ENCODE results near the gene NDUFB11. TPM values are rescaled to one million over a fixed set of nuclear protein-coding genes. Genes with fewer than 3 reads are reported as not detected.

Gene NDUFB11
- total RNA-seq, 2 donors from 2014 or later, result 24.0 to 35.3 TPM

- Histone ChIP-seq H3K27me3 (replicated peaks; ENCODE audit: insufficient read depth) (no peaks in the 10 kb centered on the region), H3K36me3 (peaks cover 24% of the 10 kb centered on the region), H3K27ac (no peak overlapping the region), H3K4me1 (ENCODE audit: control insufficient read depth in 1 of 2, low read depth in 2 of 2) (no peaks in the 10 kb centered on the region), H3K4me3 (no peak overlapping the region), H3K9me3 (no peaks in the 10 kb centered on the region)
- DNase-seq (ENCODE audit: low spot score), result no peak
- no peak for TF ChIP-seq CTCF (IDR thresholded peaks at IDR 0.05)
- no peak for ATAC-seq (ENCODE audit: insufficient number of reproducible peaks, low FRiP score, low read depth)
Observed at GRCh38 chrX:47170861-47171692, 26.6 kb upstream of the NDUFB11 start.

- Histone ChIP-seq H3K4me3 (no peak overlapping the region), H3K4me1 (ENCODE audit: control insufficient read depth in 1 of 2, low read depth in 2 of 2) (no peaks in the 10 kb centered on the region), H3K27ac (no peak overlapping the region), H3K9me3 (no peaks in the 10 kb centered on the region), H3K36me3 (peaks cover 15% of the 10 kb centered on the region), H3K27me3 (replicated peaks; ENCODE audit: insufficient read depth) (no peaks in the 10 kb centered on the region)
- ATAC-seq (ENCODE audit: insufficient number of reproducible peaks, low FRiP score, low read depth), result no peak
- DNase-seq (ENCODE audit: low spot score), result no peak
- no peak for TF ChIP-seq CTCF (IDR thresholded peaks at IDR 0.05)
Observed at GRCh38 chrX:47169726-47170515, 25.4 kb upstream of the NDUFB11 start.

- Histone ChIP-seq H3K27ac (no peak overlapping the region), H3K9me3 (no peaks in the 10 kb centered on the region), H3K36me3 (peaks cover 15% of the 10 kb centered on the region), H3K4me1 (ENCODE audit: control insufficient read depth in 1 of 2, low read depth in 2 of 2) (no peaks in the 10 kb centered on the region), H3K27me3 (replicated peaks; ENCODE audit: insufficient read depth) (no peaks in the 10 kb centered on the region), H3K4me3 (no peak overlapping the region)
- no peak for TF ChIP-seq CTCF (IDR thresholded peaks at IDR 0.05)
- DNase-seq (ENCODE audit: low spot score) (no peak), ATAC-seq (ENCODE audit: insufficient number of reproducible peaks, low FRiP score, low read depth) (no peak)
Observed at GRCh38 chrX:47169273-47169672, 24.8 kb upstream of the NDUFB11 start.

GRCh38 chrX:47168495-47169073 is 24.1 kb upstream of the NDUFB11 start:
- H3K36me3 ChIP-seq, result peaks cover 11% of the 10 kb centered on the region
- DNase-seq (ENCODE audit: low spot score) (no peak), ATAC-seq (ENCODE audit: insufficient number of reproducible peaks, low FRiP score, low read depth) (no peak)
- H3K4me3 ChIP-seq, result no peak overlapping the region
- no peaks in the 10 kb centered on the region for H3K9me3 ChIP-seq
- H3K27me3 ChIP-seq (replicated peaks; ENCODE audit: insufficient read depth), result no peaks in the 10 kb centered on the region
- no peak overlapping the region for H3K27ac ChIP-seq
- TF ChIP-seq CTCF (IDR thresholded peaks at IDR 0.05), result no peak
- no peaks in the 10 kb centered on the region for H3K4me1 ChIP-seq (ENCODE audit: control insufficient read depth in 1 of 2, low read depth in 2 of 2)

- H3K27ac ChIP-seq, result no peak overlapping the region
- no peaks in the 10 kb centered on the region for H3K27me3 ChIP-seq (replicated peaks; ENCODE audit: insufficient read depth)
- H3K4me1 ChIP-seq (ENCODE audit: control insufficient read depth in 1 of 2, low read depth in 2 of 2), result no peaks in the 10 kb centered on the region
- H3K4me3 ChIP-seq, result no peak overlapping the region
- no peaks in the 10 kb centered on the region for H3K36me3 ChIP-seq
- no peaks in the 10 kb centered on the region for H3K9me3 ChIP-seq
- no peak for TF ChIP-seq CTCF (IDR thresholded peaks at IDR 0.05)
- DNase-seq (ENCODE audit: low spot score) (no peak), ATAC-seq (ENCODE audit: insufficient number of reproducible peaks, low FRiP score, low read depth) (no peak)
Observed at GRCh38 chrX:47166126-47166525, 21.6 kb upstream of the NDUFB11 start.
